Coronary artery (tissue), 2 donors: ENCODE measurements around the gene HEG1.

Experiments used
- DNase-seq: peaks from one replicate; pipeline ENCODE4 v3.0.0-alpha.2; 2017; ENCODE audit warnings: low spot score
- H3K27ac ChIP-seq, 2 donors: fragments of 200-600 bp; sonication (generic); one replicate each; pipeline ENCODE4 v1.5.1; 2016 to 2019
- H3K4me3 ChIP-seq: fragments of 200-600 bp; sonication (generic); 2 replicates; pipeline ENCODE4 v1.5.1; 2016; ENCODE audit warnings: mild to moderate bottlenecking, moderate library complexity
- CTCF ChIP-seq: fragments of 200-600 bp; sonication (generic); IDR thresholded peaks from one replicate; pipeline ENCODE4 v1.5.1; 2019; ENCODE audit warnings: antibody characterized with exemption

Gene HEG1

GRCh38 chr3:125019271-125019670 lies 36.5 kb downstream of the HEG1 start:
- no peak for TF ChIP-seq CTCF
- DNase-seq, result no peak
- Histone ChIP-seq H3K27ac (no peak overlapping the region), H3K4me3 (no peak overlapping the region)

GRCh38 chr3:125017406-125017805 lies 38.4 kb downstream of the HEG1 start:
- Histone ChIP-seq H3K4me3 (no peak overlapping the region), H3K27ac (no peak overlapping the region)
- DNase-seq, result no peak
- no peak for TF ChIP-seq CTCF

- no peak for DNase-seq
- Histone ChIP-seq H3K27ac (no peak overlapping the region), H3K4me3 (no peak overlapping the region)
- TF ChIP-seq CTCF, result no peak
Measured at GRCh38 chr3:125014570-125015179, 41.1 kb downstream of the HEG1 start.

- no peak overlapping the region for H3K27ac ChIP-seq
- no peak overlapping the region for H3K4me3 ChIP-seq
- DNase-seq, result no peak
- TF ChIP-seq CTCF, result no peak
Measured at GRCh38 chr3:125013095-125013494, 42.7 kb downstream of the HEG1 start.

- DNase-seq, result peak; percentile 31
- H3K4me3 ChIP-seq, result no peak overlapping the region
Measured at GRCh38 chr3:125011941-125012340, 43.9 kb downstream of the HEG1 start.

GRCh38 chr3:125010393-125010792 lies 45.4 kb downstream of the HEG1 start:
- Histone ChIP-seq H3K27ac (no peak overlapping the region), H3K4me3 (no peak overlapping the region)
- no peak for DNase-seq
- no peak for TF ChIP-seq CTCF

More at GRCh38 chr3:125011941-125012340, 43.9 kb downstream of the HEG1 start:
- TF ChIP-seq CTCF, result no peak
- H3K27ac ChIP-seq, result no peak overlapping the region

- no peak for TF ChIP-seq CTCF
- no peak for DNase-seq
- H3K4me3 ChIP-seq, result no peak overlapping the region
- no peak overlapping the region for H3K27ac ChIP-seq
Measured at GRCh38 chr3:125008766-125009165, 47.0 kb downstream of the HEG1 start.
